Measurements from ENCODE around the gene APOL1.

- TF ChIP-seq, protein P1, sequence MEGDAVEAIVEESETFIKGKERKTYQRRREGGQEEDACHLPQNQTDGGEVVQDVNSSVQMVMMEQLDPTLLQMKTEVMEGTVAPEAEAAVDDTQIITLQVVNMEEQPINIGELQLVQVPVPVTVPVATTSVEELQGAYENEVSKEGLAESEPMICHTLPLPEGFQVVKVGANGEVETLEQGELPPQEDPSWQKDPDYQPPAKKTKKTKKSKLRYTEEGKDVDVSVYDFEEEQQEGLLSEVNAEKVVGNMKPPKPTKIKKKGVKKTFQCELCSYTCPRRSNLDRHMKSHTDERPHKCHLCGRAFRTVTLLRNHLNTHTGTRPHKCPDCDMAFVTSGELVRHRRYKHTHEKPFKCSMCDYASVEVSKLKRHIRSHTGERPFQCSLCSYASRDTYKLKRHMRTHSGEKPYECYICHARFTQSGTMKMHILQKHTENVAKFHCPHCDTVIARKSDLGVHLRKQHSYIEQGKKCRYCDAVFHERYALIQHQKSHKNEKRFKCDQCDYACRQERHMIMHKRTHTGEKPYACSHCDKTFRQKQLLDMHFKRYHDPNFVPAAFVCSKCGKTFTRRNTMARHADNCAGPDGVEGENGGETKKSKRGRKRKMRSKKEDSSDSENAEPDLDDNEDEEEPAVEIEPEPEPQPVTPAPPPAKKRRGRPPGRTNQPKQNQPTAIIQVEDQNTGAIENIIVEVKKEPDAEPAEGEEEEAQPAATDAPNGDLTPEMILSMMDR (IDR thresholded peaks at IDR 0.05; ENCODE audit: extremely low read depth in 1 of 2, insufficient read depth in 1 of 2, low read depth in 1 of 2, low read length in 2 of 2), result no peak
- TF ChIP-seq EZH2 (IDR thresholded peaks at IDR 0.05; ENCODE audit: borderline replicate concordance, low read depth, low read length, severe bottlenecking), result no peak
- TF ChIP-seq FOS (IDR thresholded peaks at IDR 0.05; ENCODE audit: borderline replicate concordance, insufficient read depth, low read length), result no peak
- no peak for TF ChIP-seq POLR2A (IDR thresholded peaks at IDR 0.05; ENCODE audit: low read depth, low read length)
- no peak for TF ChIP-seq POLR2AphosphoS5 (IDR thresholded peaks at IDR 0.05; ENCODE audit: insufficient read depth, low read depth, low read length)
Measured at GRCh38 chr22:36244522-36245391, 8.2 kb upstream of the APOL1 start.
